GM23338 (cell line): ENCODE results near the gene CLDN6. TPM values are rescaled to one million over a fixed set of nuclear protein-coding genes. Genes with fewer than 3 reads are reported as not detected.

Experiments used
- ATAC-seq: fragments of 200-7000 bp; cut with Tn5 transposase; 3 replicates; pipeline ENCODE4 v1.9.1; 2020
- DNase-seq: peaks from one replicate; pipeline ENCODE4 v3.0.0-alpha.2; 2015; ENCODE audit warnings: low spot score
- H2AFZ ChIP-seq: fragments of 200-600 bp; sonication (generic); 2 replicates; pipeline ENCODE4 v1.8.0; 2016; ENCODE audit warnings: antibody characterized with exemption, mild to moderate bottlenecking, moderate library complexity
- H3F3A ChIP-seq: fragments of 200-600 bp; sonication (generic); replicated peaks from 2 replicates; pipeline ENCODE4 v1.8.0; 2017; ENCODE audit warnings: antibody characterized with exemption, mixed run types, low read depth
- H3K27ac ChIP-seq: fragments of 200-600 bp; sonication (generic); 2 replicates; pipeline ENCODE4 v1.6.1; 2016; ENCODE audit warnings: low read depth
- H3K27me3 ChIP-seq: fragments of 200-600 bp; sonication (generic); 2 replicates; pipeline ENCODE4 v1.8.0; 2016; ENCODE audit warnings: mild to moderate bottlenecking, mixed run types, moderate library complexity; ENCODE audit not compliant: insufficient read depth
- H3K36me3 ChIP-seq: fragments of 200-600 bp; sonication (generic); 2 replicates; pipeline ENCODE4 v1.8.0; 2016; ENCODE audit warnings: mild to moderate bottlenecking; ENCODE audit not compliant: insufficient read depth
- H3K4me1 ChIP-seq: fragments of 200-600 bp; sonication (generic); 2 replicates; pipeline ENCODE4 v1.8.0; 2016; ENCODE audit warnings: mild to moderate bottlenecking, moderate library complexity; ENCODE audit not compliant: insufficient read depth
- H3K4me2 ChIP-seq: fragments of 200-600 bp; sonication (generic); 2 replicates; pipeline ENCODE4 v1.7.1; 2017; ENCODE audit warnings: mixed run types
- H3K4me3 ChIP-seq: fragments of 200-600 bp; sonication (generic); 2 replicates; pipeline ENCODE4 v1.6.1; 2016; ENCODE audit warnings: mixed run types
- H3K79me2 ChIP-seq: fragments of 200-600 bp; sonication (generic); replicated peaks from 2 replicates; pipeline ENCODE4 v1.8.0; 2017; ENCODE audit warnings: mild to moderate bottlenecking; ENCODE audit not compliant: insufficient read depth
- H3K9me2 ChIP-seq: fragments of 200-600 bp; sonication (generic); 2 replicates; pipeline ENCODE4 v1.8.0; 2017; ENCODE audit not compliant: insufficient read depth
- H4K20me1 ChIP-seq: fragments of 200-600 bp; sonication (generic); replicated peaks from 2 replicates; pipeline ENCODE4 v1.8.0; 2017; ENCODE audit warnings: mild to moderate bottlenecking; ENCODE audit not compliant: insufficient read depth
- H3K27ac Mint-ChIP-seq: 2 replicates; pipeline ENCODE4 v1.8.0; 2020; ENCODE audit warnings: inconsistent platforms, mild to moderate bottlenecking, moderate library complexity, mixed read lengths
- H3K27me3 Mint-ChIP-seq: 3 replicates; pipeline ENCODE4 v1.8.0; 2022; ENCODE audit warnings: low read depth, mild to moderate bottlenecking, moderate library complexity, mixed read lengths, inconsistent platforms; ENCODE audit not compliant: insufficient read depth, poor library complexity
- H3K36me3 Mint-ChIP-seq: 3 replicates; pipeline ENCODE4 v1.8.0; 2021; ENCODE audit warnings: low read depth, mild to moderate bottlenecking, inconsistent platforms, moderate library complexity, mixed read lengths
- H3K4me1 Mint-ChIP-seq: 3 replicates; pipeline ENCODE4 v1.8.0; 2020; ENCODE audit warnings: mild to moderate bottlenecking, inconsistent platforms, mixed read lengths
- H3K4me3 Mint-ChIP-seq: 3 replicates; pipeline ENCODE4 v1.8.0; 2021; ENCODE audit warnings: moderate library complexity, mild to moderate bottlenecking, inconsistent platforms, mixed read lengths
- H3K9me3 Mint-ChIP-seq: 3 replicates; pipeline ENCODE4 v1.8.0; 2020; ENCODE audit warnings: moderate library complexity, mild to moderate bottlenecking, inconsistent platforms, mixed read lengths
- EZH2 ChIP-seq: fragments of 200-600 bp; sonication (generic); IDR thresholded peaks from one replicate; pipeline ENCODE4 v1.8.0; 2017; ENCODE audit warnings: antibody characterized with exemption, mild to moderate bottlenecking, low read depth; ENCODE audit not compliant: unreplicated experiment
- EZH2phosphoT487 ChIP-seq: fragments of 200-600 bp; sonication (generic); IDR thresholded peaks from one replicate; pipeline ENCODE4 v1.8.1; 2018; ENCODE audit warnings: antibody characterized with exemption; ENCODE audit not compliant: unreplicated experiment
- JUNB ChIP-seq: IDR thresholded peaks from one replicate; pipeline ENCODE4 v1.6.1; 2016; ENCODE audit warnings: antibody characterized with exemption; ENCODE audit not compliant: unreplicated experiment
- REST ChIP-seq: IDR thresholded peaks from one replicate; pipeline ENCODE4 v1.6.1; 2018; ENCODE audit warnings: antibody characterized with exemption; ENCODE audit not compliant: unreplicated experiment
- STAT1 ChIP-seq: IDR thresholded peaks from one replicate; pipeline ENCODE4 v1.6.1; 2016; ENCODE audit warnings: antibody characterized with exemption; ENCODE audit not compliant: unreplicated experiment
- ZNF114 ChIP-seq: fragments of 250-450 bp; sonication (Bioruptor Pico); IDR thresholded peaks from 2 replicates; pipeline ENCODE4 v1.5.0; 2020; ENCODE audit warnings: mild to moderate bottlenecking, moderate library complexity
- ZNF462 ChIP-seq: fragments of 250-450 bp; sonication (Bioruptor Pico); IDR thresholded peaks from 2 replicates; pipeline ENCODE4 v1.5.0; 2020; ENCODE audit warnings: mild to moderate bottlenecking, moderate library complexity
- polyA plus RNA-seq: library from polyadenylated mRNA; unstranded; fragments of >200 nt; fragmentation: Nextera tagmentation; extraction: Ambion mirVana; gene quantifications from 2 replicates; pipeline ENCODE4 v1.2.1, GENCODE V29; 2016
- total RNA-seq: library from RNA; depleted of rRNA; stranded (reverse); fragments of >200 nt; shearing (Covaris generic); gene quantifications from 2 replicates; pipeline ENCODE4 v1.2.3, GENCODE V29; 2014
- TF ChIP-seq, protein P1 (sequence below), 2 experiments: fragments of 200-600 bp in 1 of 2; sonication (generic) in 1 of 2; conservative IDR thresholded peaks; 2 replicates each; pipeline versions ENCODE4 v1.5.1 to v1.6.1; 2016 to 2017; ENCODE audit warnings: antibody characterized with exemption in 2 of 2, low read depth in 2 of 2, mild to moderate bottlenecking in 2 of 2, moderate library complexity in 1 of 2

Gene CLDN6
- total and polyA plus RNA-seq, 2 experiments from 2014 or later: 537 to 1,028 TPM

GRCh38 chr16:2988590-2989099, 29.3 kb downstream of the CLDN6 start (continued):
- TF ChIP-seq ZNF462 (CRISPR knock-in tag) (no peak), STAT1 (no peak), REST (no peak)

GRCh38 chr16:2987833-2988232, 30.1 kb downstream of the CLDN6 start:
- H3K9me2 ChIP-seq: no peaks in the 10 kb centered on the region
- H3K79me2 ChIP-seq: no peaks in the 10 kb centered on the region
- H3K36me3 ChIP-seq: no peaks in the 10 kb centered on the region
- H3K4me2 ChIP-seq: no peak overlapping the region
- peaks cover under 1% of the 10 kb centered on the region; the same call in 1 of the 2 replicates for H3F3A ChIP-seq
- H3K4me1 ChIP-seq: peaks cover 24% of the 10 kb centered on the region
- no peak overlapping the region for H3K27ac ChIP-seq
- H2AFZ ChIP-seq: no peak overlapping the region
- Mint-ChIP-seq H3K9me3 (no peaks in the 10 kb centered on the region), H3K27me3 (peaks cover 7% of the 10 kb centered on the region), H3K4me1 (peaks cover 32% of the 10 kb centered on the region), H3K36me3 (no peaks in the 10 kb centered on the region), H3K4me3 (no peak overlapping the region), H3K27ac (no peak overlapping the region)
- H3K27me3 ChIP-seq: no peaks in the 10 kb centered on the region
- H3K4me3 ChIP-seq: no peak overlapping the region
- no peaks in the 10 kb centered on the region for H4K20me1 ChIP-seq
- no peak for ATAC-seq
- DNase-seq: no peak
- TF ChIP-seq REST (no peak), ZNF114 (CRISPR knock-in tag) (no peak), JUNB (no peak), EZH2phosphoT487 (no peak), EZH2 (no peak)
- TF ChIP-seq, protein P1, sequence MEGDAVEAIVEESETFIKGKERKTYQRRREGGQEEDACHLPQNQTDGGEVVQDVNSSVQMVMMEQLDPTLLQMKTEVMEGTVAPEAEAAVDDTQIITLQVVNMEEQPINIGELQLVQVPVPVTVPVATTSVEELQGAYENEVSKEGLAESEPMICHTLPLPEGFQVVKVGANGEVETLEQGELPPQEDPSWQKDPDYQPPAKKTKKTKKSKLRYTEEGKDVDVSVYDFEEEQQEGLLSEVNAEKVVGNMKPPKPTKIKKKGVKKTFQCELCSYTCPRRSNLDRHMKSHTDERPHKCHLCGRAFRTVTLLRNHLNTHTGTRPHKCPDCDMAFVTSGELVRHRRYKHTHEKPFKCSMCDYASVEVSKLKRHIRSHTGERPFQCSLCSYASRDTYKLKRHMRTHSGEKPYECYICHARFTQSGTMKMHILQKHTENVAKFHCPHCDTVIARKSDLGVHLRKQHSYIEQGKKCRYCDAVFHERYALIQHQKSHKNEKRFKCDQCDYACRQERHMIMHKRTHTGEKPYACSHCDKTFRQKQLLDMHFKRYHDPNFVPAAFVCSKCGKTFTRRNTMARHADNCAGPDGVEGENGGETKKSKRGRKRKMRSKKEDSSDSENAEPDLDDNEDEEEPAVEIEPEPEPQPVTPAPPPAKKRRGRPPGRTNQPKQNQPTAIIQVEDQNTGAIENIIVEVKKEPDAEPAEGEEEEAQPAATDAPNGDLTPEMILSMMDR (conservative IDR thresholded peaks at IDR 0.05; ENCODE audit: low read depth in 2 of 2): no peak
